ENCODE results near the gene PCA3.
"Not testable (repeated sequence)": the region's sequence is repeated elsewhere in the genome, so short reads cannot be mapped to it uniquely, and the experiment has no call there.

Gene PCA3

DNA sequence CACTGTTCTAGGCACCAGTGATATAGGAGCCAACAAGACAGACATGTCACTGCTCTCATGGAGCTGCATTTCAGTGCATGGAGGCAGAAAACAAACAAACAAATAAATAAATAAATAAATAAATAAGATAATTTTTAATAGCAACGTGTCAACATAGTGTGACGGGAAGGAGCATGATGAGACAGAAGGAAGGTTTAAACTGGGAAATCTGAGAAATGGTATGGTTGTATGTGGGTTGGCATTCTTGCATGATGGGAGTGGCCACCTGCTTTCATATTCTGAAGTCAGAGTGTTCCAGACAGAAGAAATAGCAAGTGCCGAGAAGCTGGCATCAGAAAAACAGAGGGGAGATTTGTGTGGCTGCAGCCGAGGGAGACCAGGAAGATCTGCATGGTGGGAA, at the start of gene PCA3:
Gene PCA3 (plus strand): TSS at position 301 of the 400 bp plus-strand sequence.
- no peak for DNase-seq (ENCODE audit: extremely low read depth in 1 of 2, low read depth in 1 of 2)

DNA sequence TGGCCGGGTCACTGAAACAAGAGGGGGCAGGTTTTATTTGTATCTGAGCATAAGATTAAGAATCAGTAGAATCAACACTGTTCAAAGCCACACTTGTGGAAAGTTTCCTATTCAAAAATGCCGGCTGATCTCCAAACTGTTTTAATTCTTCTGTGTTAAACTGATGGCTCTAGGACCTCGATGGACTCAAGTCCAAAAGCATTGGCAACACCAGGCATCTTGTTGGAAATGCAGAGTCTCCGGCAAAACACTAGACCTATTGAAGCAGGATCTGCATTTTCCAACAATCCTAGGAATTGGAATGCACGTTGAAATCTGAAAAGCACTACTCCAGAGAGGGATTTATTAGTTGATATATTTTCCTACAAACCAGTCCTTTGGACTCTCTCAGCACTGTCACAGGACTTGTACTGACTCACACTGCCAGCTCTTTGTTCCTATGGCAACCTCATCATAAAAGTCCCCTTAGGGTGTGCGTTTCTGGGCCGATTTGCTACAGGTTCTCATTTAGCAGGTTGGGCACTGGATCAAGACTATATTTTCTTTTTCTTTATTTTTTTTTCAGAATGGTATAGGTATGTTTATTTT, 48.1 kb upstream of the PCA3 start:
- no peak for DNase-seq (ENCODE audit: extremely low read depth in 1 of 2, low read depth in 1 of 2)

DNA sequence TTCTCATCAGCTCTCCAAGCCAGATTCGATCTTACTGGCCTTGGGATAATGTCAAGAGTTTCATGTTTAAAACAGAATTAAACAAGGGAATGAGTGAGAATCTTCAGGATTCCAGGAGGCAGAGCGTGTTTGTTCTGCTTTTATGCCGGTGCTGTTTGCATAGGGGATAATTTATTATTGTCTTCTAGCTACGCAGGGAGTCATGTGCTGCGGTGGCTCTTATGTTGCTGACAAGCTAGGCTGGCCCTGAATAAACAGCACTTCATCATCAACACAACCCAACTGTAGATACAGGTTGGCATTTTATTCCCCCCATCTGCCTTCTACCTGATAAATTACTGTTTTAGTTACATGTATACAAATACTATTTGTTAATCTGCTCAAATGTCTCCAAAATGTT, 47.1 kb upstream of the PCA3 start:
- DNase-seq (ENCODE audit: extremely low read depth in 1 of 2, low read depth in 1 of 2): no peak

DNA sequence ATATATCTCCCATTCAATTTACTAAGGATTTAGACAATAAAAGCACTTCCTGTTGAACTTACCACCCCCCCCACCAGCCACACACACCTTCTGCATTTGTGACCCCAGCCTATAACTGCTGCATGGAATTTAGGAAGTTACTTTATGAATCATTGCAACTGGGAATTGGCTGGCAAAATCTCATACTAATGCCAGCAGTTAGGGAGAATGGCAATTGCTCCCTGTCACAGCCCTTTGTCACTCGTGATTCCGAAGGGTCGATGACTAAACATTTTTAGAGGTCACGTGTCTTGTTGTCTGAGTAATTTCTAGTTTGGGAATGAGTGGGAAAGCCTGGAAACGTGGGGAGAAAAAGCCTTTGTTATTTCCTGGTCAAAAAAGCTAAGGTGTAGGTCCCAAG, 46.6 kb upstream of the PCA3 start:
- DNase-seq (ENCODE audit: extremely low read depth in 1 of 2, low read depth in 1 of 2): no peak

DNA sequence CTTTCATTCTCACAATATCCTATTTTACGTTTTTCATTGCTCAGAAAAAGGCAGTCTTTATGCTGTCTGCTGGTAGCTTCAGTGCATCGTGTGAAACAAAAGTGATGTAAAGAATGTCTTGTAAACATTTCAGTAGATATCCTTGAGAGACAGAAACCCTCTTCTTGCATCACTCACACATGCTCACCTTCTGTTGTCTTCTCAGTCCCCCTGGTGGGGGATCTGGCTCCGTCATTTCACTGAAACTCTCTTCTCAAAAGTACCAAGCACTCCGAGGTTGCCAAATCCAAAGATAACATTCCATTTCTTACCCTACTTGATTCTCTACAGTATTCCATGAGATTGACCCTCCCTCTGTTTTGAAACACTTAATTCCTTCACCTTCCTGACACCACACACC, 46.1 kb upstream of the PCA3 start:
- no peak for DNase-seq (ENCODE audit: extremely low read depth in 1 of 2, low read depth in 1 of 2)

DNA sequence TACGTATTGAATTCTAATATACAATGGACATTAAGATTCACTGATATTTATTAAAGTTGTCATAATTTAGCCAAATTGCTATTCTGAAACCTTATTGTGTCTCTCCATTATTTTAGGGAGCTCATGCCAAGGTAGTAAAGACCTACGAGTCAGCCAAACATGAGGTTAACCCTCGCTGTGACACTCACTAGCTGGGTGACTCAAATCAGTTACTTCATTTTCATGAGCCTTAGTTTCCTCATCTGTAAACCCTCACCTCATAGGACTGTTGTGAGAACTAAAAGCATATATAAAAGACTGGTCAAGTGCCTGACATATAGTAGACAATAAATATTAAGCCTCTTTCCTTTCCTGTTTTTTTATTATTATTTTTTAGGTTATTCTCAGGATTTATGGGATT, 44.0 kb upstream of the PCA3 start:
- no peak for DNase-seq (ENCODE audit: extremely low read depth in 1 of 2, low read depth in 1 of 2)

DNA sequence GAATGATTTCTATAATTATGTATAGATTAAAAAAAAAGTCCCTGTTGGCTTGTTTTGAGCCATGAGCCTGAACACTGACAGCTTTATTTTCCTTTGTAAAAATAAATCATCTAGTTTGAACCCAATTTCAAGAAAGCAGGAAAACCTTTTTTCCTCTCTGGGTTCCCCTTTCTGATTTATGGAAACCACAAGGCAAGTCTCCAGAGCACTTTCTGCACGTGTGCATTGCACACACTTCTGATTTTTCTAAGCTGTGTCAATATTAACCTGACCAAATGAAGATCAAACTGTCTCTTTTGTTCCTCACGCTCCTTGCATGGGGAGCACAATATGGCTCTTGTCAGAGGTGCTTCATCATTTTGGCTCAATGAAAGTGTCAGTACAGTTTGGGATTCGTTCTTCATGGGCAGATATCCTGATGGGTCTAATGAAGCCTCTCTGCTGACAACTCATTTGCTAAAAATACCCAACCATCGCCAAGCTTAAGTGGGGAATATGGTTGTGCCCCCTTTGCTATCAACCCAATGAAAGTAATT, 39.2 kb upstream of the PCA3 start:
- no peak for DNase-seq (ENCODE audit: extremely low read depth in 1 of 2, low read depth in 1 of 2)

DNA sequence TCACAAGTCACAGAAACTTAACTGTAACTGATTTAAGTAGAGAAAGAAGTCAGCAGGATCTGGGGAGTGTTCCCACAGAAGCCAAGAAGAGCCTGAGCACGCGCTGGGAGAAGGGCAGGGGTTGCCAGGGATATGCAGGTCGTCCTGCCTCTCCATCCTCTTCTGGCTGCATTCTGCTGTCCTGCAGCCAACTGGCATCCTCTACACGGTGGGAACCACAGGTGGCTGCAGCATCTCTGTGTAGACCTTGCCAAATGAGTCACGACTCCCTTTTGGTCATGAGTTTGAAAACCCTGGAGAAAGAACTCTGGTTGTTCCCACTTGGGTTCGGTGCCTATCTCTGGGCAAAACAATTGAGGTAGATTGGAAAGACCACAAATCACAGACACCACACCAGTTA, 38.4 kb upstream of the PCA3 start:
- no peak for DNase-seq (ENCODE audit: extremely low read depth in 1 of 2, low read depth in 1 of 2)

DNA sequence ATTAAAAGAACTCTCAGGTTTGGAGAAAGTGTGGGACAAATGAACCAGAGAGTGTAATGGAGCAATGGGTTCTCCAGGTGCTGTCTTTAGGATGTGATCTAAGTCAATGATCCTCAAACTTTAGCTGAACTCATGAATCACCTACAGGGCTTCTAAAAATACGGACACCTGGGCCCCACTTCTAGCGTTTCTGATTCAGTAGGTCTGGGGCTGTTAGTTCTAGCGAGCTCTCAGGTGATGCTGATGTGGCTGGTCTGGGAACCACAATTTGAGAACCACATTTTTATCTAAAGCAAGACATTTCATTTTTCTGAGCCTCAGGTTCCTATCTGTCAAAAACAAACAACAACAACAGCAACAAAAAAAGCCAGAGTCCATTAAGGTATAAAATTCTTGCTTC, 35.1 kb upstream of the PCA3 start:
- no peak for DNase-seq (ENCODE audit: extremely low read depth in 1 of 2, low read depth in 1 of 2)

DNA sequence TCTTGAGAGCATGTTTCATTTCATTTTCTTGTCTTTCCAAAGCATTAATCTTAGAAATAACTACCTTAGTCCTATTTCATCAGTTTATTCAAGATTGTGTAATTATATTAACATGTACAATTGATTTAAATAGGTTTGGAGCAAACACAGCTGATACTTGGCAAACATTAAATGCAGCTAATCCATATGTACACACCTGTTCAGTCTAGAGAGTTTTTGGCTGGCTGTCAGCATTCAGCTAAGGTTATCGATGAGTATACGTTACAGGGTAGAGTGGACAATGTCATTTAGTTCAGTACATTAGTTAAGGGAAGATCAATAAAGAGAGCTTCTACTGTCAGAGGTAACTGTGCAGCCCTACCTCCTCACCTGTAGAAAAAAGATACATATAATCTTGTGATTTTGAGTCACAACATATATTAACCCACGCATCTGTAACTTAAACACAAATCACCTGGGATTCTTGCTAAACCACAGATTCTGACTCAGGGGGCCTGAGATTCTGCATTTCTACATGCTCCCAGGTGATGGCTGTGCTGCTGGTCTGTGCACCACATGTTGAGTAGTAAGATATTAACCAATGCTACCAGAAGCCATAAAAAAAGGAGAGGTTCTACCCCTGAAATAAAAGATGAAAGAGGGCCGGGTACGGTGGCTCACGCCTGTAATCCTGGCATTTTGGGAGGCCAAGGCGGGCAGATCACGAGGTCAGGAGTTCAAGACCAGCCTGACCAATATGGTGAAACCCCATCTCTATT, 34.1 kb upstream of the PCA3 start:
- no peak for DNase-seq (ENCODE audit: extremely low read depth in 1 of 2, low read depth in 1 of 2)

DNA sequence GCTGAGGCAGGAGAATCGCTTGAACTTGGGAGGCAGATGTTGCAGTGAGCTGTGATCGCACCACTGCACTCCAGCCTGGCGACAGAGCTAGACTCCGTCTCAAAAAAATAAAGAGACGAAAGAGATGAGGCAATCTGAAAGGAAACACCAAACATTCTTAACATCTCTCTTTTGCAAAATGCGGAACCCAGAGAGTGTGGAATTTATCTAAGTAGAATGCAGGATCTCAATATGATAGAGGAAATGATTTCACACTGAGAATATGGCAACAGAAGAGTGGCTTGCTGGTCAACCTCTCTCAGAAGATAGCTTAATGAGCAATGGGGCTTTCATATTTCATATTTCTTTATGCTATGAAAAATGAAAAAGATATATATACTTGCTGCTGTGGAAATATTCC, 33.4 kb upstream of the PCA3 start:
- DNase-seq (ENCODE audit: extremely low read depth in 1 of 2, low read depth in 1 of 2): no peak

DNA sequence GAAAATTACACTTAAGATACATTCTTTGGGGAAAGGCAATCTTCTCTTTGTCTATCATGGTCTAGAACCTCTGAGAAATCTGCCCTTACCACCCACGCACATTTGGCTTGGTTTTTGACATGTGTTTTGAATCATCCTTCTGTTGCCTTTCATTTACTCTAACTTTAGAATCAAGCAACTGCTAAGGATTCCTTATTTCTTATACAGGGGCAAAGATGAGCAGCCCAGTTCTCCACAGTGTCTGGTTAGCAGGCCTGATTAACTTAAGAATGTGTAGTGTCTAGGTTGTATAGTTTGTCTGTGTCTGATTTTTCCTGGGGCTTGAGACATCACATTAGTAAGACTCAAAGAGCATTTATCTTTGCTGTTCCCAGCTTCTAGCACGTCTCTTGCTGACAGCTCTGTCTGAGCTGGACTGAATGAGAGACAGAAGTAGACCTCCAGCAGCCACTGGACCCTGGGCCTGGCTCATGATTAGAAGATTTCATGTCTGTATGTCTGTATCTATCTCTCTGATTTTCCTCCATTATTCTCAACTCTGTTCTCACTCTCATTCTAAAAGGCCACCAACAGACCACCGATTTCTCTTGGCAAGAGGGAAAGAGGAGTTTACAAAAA, 31.8 kb upstream of the PCA3 start:
- DNase-seq (ENCODE audit: extremely low read depth in 1 of 2, low read depth in 1 of 2): no peak

DNA sequence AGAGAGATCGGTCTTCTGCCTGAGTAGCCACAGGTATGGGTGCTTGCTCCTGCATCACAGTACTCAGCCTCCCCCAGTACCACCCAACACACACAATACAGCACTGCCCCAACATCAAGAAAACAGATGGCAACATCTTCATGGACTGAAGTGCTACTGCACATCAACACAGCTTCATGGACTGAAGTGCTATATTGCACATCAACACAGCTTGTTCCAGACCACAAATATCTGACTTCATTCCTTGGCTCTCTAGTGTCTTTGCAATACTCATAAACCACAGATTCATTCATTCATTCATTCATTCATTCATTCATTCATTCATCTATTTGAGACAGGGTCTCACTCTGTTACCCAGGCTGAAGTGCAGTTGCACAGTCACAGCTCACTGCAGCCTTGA, 31.1 kb upstream of the PCA3 start:
- no peak for DNase-seq (ENCODE audit: extremely low read depth in 1 of 2, low read depth in 1 of 2)

DNA sequence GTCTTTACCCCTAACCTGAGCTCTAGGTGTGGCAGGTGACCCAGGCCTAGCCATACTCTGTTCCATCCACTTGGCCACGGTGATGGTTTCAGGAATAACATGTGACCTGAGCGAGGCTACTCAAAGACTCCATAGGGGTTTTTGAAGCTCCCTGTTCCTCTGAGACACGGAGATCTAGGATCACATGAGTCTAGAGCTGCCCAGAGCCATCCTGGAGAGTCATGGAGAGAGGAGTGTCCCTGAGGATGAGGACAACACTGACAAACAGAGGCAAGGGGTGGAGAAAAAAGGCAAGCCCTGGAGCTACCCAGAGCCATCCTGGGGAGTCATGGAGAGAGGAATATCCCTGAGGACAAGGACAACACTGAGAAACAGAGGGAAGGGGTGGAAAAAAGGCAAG, 29.5 kb upstream of the PCA3 start:
- DNase-seq (ENCODE audit: extremely low read depth in 1 of 2, low read depth in 1 of 2): no peak

DNA sequence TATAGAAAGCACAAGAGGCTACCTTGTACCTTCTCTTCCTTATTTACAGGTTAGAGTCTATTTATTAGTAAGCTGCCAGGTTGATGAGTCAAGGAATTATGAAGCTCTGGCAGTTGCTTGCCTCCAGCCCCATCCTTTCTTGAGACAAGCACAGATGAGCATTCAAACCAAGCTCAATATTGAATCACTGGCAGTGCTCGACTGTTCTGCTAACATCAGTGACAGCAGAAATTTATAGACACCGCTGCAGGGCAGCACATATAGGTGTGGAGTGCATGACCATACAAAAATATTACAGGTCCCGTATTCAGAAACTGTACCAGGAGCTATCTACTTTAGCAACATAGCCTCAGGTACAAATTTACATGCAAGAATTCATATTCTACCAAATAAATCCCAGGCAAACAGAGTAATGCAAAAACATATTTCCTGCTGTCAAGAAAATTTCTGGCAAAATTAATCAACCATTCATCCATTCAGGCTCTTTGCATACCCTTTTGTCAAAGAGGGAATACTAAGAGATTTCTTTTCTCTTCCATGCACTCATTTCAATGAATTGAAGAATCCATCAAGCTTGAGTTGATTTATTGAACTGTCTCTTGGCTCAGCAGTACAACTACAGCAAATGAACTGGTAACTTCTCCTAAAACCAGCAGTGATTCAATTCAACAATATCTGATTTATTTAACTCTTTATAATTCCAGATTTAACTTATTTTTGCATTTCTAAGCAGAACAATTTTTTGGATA, 26.9 kb upstream of the PCA3 start:
- no peak for DNase-seq (ENCODE audit: extremely low read depth in 1 of 2, low read depth in 1 of 2)

DNA sequence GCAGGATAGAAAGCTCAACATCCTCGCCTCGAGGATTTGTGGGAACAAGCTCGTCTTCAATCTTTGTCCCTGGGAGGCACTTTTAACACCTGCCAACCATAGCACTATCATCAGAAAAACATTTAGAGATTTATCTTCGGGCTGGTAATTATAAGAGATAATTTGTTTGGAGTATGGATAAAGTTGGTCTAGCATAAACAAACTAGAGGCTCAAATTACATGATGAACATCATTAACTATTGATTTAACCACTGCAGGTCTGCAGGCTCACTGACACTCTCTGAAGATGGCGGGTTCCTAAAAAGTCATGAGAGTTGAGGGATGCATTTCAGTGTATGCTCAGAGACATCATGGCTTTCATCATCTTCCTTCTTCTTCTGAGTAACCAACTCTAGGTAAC, 25.8 kb upstream of the PCA3 start:
- DNase-seq (ENCODE audit: extremely low read depth in 1 of 2, low read depth in 1 of 2): no peak

DNA sequence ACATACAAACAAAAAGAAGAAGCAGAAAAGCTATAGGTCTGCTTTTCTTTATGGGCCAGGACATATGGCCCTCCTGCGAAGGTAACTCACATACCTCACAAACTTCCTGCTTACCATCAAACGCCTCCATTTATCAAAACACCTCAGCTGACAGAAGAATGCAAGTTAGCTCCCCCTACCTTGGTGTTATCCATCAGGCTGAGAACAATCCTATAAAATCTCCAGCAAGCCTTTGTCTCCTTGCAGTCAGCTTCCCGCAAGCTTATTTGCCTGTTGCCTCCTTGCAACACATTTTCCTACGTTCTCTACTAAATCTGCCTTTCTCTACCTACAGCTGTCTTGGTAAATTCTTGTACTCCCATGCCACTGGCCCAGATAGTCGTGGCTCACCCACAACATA, 22.7 kb upstream of the PCA3 start:
- DNase-seq (ENCODE audit: extremely low read depth in 1 of 2, low read depth in 1 of 2): no peak

DNA sequence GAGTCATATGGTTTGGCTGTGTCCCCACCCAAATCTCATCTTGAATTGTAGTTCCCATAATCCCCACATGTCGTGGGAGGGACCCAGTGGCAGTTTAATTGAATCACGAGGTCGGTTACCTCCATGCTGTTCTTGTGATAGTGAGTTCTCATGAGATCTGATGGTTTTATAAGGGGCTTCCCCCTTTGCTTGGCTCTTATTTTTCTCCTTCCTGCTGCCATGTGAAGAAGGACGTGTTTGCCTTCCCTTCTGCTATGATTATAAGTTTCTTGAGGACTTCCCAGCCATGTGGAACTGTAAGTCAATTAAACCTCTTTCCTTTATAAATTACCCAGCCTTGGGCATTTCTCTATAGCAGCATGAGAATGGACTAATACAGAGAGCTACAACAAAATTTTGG, 21.3 kb upstream of the PCA3 start:
- not testable (repeated sequence) for DNase-seq (ENCODE audit: extremely low read depth in 1 of 2, low read depth in 1 of 2)

DNA sequence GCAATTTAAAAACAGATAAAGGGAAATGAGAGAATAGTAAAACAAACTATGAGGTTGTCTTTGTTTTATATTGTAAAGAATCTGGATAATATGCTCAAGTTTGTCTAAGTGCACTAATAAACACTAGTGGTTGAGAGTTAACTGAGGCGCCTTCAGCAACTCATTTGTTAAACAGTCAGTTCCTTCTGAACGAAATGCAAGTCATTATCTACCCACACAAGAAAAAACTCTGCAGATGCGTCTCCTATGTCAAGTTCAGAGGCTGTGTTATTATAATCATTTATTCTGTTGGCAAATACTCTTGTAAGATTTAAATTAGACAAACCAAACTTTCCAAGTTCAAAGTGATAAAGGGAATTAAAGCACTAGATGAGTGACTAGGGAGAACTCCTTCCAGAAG, 20.3 kb upstream of the PCA3 start:
- no peak for DNase-seq (ENCODE audit: extremely low read depth in 1 of 2, low read depth in 1 of 2)

DNA sequence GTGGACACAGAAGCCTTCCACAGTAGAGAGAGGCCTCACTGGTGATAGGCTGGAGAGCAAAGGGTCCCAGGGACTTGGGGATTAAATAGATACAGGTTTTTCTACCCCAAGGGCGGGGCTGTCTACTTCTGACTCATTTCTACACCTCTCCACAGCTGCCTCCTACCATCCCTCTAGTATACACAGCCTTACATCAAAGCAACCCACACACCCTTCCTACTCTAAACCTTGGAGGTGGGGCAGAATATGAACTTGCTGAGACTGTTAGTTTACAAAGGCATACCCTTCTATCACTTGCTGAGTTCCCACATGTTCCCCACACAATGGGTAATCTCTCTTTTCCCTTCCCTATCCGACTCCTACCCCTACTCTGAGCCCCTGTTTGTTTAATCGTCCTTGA, 19.9 kb upstream of the PCA3 start:
- no peak for DNase-seq (ENCODE audit: extremely low read depth in 1 of 2, low read depth in 1 of 2)

DNA sequence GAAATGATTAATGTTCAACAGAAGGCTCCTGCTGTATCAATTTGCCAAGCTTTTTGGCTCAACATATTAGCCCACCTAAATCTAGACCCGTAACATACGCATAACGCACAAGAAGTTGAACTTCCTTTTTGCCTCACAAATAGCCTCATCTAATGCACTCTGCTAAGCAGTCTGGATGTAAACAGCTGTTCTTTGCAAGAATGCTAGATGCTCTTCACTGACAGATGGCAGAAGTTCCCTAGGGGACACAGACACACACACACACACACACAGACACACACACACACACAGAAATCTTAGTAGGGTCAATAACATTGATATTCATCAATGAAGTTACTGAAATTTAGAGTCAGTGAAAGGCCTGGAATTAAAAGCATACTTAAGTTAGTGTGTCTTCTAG, 13.2 kb upstream of the PCA3 start:
- DNase-seq (ENCODE audit: extremely low read depth in 1 of 2, low read depth in 1 of 2): no peak

DNA sequence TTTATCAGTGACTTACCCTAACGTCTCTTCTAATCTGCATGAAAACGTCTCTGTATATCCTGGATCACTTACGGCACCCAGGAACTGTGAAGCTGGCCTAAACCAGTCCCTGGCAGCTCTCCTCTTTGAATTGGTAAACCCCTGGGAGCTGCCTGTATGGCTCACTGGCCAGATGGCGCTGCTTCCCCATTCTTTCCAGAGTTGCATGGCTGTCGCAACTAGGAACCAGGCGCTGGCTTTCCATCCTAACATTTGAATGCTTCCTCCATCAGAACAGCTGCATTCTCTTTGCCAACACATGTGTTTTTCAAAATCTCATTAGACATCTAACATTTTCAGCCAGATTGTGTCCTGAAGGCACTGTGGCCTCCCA, 8.0 kb upstream of the PCA3 start:
- DNase-seq (ENCODE audit: extremely low read depth in 1 of 2, low read depth in 1 of 2): no peak

All from activated CD8-positive, alpha-beta memory T cell treated with anti-CD3 and anti-CD28 coated beads for 1 hour (primary cell).